ENCODE results near the gene C17orf114.
A peak's percentile ranks its signal among the peaks of the same experiment; 100 is the strongest.

The C17orf114 gene

GRCh38 chr17:4823373-4824089 lies 21.4 kb upstream of the C17orf114 start:
- no peak for DNase-seq (ENCODE audit: extremely low read depth, low read depth)

DNA sequence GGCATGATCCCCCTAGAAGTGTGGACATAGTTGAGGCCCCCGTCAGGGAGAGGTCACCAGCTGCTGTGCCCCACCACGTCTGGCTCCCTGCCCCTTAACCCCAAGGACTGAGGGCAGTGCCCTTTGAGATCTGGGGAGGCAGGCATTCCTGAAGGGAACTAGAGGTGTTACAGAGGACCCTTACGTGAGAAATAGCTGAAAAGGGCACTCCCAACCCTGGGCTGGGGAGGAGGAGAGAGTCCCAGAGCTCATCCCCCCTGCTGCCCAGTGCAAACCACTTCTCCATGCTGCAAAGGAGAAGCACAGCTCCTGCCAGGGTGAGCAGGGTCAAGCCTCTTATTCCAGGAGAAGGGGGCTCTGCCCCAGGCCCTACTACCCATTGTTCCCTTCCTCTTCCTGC lies 20.7 kb upstream of the C17orf114 start:
- DNase-seq (ENCODE audit: extremely low read depth, low read depth) = no peak

- DNase-seq (ENCODE audit: extremely low read depth, low read depth) = no peak
Observed at GRCh38 chr17:4818276-4818675, 16.1 kb upstream of the C17orf114 start.

- DNase-seq (ENCODE audit: extremely low read depth, low read depth) = no peak
Observed at GRCh38 chr17:4816826-4817225, 14.7 kb upstream of the C17orf114 start.

GRCh38 chr17:4815043-4815675 lies 13.0 kb upstream of the C17orf114 start:
- no peak for DNase-seq (ENCODE audit: extremely low read depth, low read depth)

DNA sequence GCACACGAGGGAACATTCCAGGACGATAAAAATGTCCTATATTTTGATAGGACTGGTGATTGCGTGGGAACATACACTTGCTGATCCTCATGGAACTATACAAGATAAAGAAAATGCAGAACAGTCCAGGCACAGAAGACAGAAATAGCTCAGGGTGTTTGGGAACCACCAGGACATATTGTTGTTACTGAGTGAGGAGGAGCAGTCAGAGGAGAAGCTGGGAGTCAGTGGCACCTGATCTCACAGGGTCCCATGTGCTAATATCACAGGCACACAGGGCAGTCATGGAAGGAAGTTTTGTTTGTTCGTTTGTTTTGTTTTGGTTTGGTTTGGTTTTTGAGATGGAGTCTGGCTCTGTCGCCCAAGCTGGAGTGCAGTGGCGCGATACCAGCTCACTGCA lies 10.6 kb upstream of the C17orf114 start:
- no peak for DNase-seq (ENCODE audit: extremely low read depth, low read depth)

GRCh38 chr17:4811471-4811870 lies 9.3 kb upstream of the C17orf114 start:
- DNase-seq (ENCODE audit: extremely low read depth, low read depth) = no peak

DNA sequence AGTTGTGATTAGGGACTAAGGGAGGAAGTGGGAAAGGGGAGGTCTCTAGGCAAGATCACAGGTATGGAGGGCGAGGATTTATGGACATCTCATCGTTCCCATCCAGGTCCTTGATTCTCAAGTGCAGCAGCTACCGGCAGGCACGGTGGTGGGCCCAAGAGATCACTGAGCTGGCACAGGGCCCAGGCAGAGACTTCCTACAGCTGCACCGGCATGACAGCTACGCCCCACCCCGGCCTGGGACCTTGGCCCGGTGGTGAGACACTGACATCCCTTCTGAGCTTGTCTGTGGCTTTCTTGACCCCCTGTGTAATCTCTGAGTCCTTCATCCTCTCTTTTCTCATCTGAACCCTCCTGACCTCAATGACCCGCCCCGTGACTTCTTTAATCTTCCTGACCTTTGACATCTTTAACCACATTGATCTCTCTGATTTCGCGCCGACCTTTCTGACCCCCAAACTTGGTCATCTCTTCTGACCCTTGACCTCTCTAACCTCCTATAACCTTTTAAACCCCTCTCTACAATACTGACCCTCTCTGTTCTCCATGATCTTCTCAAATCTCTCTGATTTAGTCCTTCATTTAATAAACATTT lies 8.7 kb upstream of the C17orf114 start:
- no peak for DNase-seq (ENCODE audit: extremely low read depth, low read depth)

GRCh38 chr17:4808378-4808767 lies 6.2 kb upstream of the C17orf114 start:
- no peak for DNase-seq (ENCODE audit: extremely low read depth, low read depth)

DNA sequence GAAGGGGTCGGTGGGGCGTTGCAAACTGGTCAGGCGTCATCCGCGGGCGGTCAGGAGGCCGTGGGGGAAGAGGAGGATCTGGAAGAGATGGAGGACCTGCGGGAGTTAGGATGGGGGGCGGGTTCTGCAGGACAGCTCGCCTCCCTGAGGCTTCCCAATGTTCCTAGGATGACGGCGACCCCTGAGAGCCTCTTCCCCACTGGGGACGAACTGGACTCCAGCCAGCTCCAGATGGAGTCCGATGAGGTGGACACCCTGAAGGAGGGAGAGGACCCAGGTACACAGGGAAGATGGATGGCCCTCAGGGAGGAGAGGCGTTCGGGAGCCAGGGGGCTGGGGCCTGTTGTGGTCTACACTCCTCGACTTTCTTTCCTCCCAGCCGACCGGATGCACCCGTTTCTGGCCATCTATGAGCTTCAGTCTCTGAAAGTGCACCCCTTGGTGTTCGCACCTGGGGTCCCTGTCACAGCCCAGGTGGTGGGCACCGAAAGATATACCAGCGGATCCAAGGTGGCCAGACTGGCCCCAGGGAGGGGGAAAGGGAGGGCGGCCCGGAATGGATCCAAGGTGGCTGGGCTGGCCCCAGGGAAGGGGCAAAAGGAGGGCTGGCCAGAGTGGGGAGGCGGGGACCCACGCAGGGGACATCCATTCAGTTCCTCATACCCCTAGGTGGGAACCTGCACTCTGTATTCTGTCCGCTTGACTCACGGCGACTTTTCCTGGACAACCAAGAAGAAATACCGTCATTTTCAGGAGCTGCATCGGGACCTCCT lies 5.7 kb upstream of the C17orf114 start:
- no peak for DNase-seq (ENCODE audit: extremely low read depth, low read depth)

GRCh38 chr17:4806777-4807604 lies 4.9 kb upstream of the C17orf114 start, which contains the start of gene PLD2:
PLD2 (plus strand) TSS chr17:4807152; CDS start chr17:4807773, 621 bp downstream.
- DNase-seq (ENCODE audit: extremely low read depth, low read depth) = peak; percentile 84

DNA sequence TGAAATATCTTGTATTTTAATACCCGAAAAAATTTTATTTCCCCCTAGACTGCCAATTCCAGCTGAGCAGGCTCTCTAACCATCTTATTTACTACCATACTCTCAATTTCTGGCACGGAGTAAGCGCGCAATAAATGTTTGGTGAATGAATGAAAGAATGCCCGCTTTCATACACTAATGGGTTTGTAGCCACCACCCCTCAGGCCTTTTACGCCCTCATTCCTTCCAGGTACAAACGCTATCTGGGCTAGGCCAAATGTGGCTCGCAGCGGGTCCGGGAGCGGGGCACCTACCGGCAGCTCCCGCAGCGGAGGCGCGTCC lies 4.3 kb upstream of the C17orf114 start:
- DNase-seq (ENCODE audit: extremely low read depth, low read depth) = no peak

- no peak for DNase-seq (ENCODE audit: extremely low read depth, low read depth)
Observed at GRCh38 chr17:4800462-4801196, 1.5 kb downstream of the C17orf114 start.

- DNase-seq (ENCODE audit: extremely low read depth, low read depth) = no peak
Observed at GRCh38 chr17:4796552-4796920, 5.6 kb downstream of the C17orf114 start.

GRCh38 chr17:4795168-4795567 lies 7.0 kb downstream of the C17orf114 start:
- DNase-seq (ENCODE audit: extremely low read depth, low read depth) = no peak

GRCh38 chr17:4790705-4791088 lies 11.4 kb downstream of the C17orf114 start:
- no peak for DNase-seq (ENCODE audit: extremely low read depth, low read depth)

DNA sequence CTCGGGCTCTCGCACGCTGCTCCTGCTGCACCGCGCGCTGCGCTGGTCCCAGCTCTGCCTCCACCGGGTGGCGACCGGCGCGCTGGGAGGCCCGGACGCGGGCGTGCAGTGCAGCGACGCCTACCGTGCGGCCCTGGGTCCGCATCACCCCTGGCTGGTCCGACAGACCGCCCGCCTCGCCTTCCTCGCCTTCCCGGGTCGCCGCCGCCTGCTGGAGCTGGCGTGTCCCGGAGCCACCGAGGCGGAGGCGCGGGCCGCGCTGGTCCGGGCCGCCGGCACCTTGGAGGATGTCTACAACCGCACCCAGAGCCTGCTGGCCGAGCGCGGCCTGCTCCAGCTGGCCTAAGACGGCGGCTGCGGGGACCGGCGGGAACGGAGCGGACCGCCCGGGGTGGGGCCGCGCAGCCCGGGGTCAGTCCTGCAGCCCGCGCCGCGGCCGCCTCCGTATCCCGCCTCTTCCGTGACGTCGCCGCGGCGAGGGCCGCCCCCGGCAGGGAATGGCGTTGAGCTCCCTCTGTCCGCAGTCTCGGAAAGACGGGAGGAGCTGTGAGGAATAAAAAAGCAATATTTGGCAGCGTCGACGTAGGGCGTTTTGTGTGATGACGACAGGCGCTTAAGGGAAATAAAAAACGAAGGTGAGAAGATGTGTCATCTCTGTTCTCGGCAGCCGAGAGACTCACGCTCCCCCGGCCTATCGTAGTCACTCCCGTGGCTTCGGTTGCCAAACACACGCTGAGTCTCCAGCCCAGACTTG lies 12.0 kb downstream of the C17orf114 start:
- peak; percentile 84 for DNase-seq (ENCODE audit: extremely low read depth, low read depth)

DNA sequence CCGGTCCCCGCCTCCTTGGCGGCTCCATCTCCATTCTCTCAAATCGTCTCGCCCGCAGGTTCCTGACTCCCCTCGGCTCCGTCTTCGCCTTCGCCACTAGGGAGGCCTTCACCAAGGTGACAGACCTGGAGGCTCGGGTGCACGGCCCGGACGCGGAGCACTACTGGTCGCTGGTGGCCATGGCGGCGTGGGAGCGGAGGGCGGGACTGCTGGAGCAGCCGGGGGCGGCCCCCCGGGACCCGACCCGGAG lies 12.5 kb downstream of the C17orf114 start:
- no peak for DNase-seq (ENCODE audit: extremely low read depth, low read depth)
